H1 (cell line): ENCODE data around the gene ANAPC16. TPM values are rescaled to one million over a fixed set of nuclear protein-coding genes. Genes with fewer than 3 reads are reported as not detected.

Experiments used
- CTCF ChIA-PET: fragments of 300-600 bp; sonication (Branson Sonifier 250); formaldehyde crosslinking; loops from one replicate; lab custom pipeline; 2021; ENCODE audit not compliant: partially characterized antibody; lab: Charles Lee
- POLR2A ChIA-PET: fragments of 300-600 bp; sonication (Branson Sonifier 250); formaldehyde crosslinking; loops from one replicate; lab custom pipeline; 2021; ENCODE audit warnings: inconsistent platforms; ENCODE audit not compliant: partially characterized antibody; lab: Charles Lee
- DNase-seq, 2 experiments: peaks; one replicate each; pipeline versions ENCODE4 v3.0.0 to v3.0.0-alpha.2; 2010 to 2022; ENCODE audit warnings: low spot score in 2 of 2, low read depth in 1 of 2, mixed read lengths in 1 of 2
- FAIRE-seq: peaks from 2 replicates; lab custom pipeline; 2011; peaks lifted over from hg19 to GRCh38; lab: Jason Lieb, UNC
- H2AFZ ChIP-seq: 2 replicates; pipeline ENCODE4 v1.8.1; 2012; ENCODE audit warnings: low read length, inconsistent platforms
- H2AK5ac ChIP-seq: 2 replicates; pipeline ENCODE4 v1.6.1; 2013; ENCODE audit warnings: low read depth, low read length
- H2BK120ac ChIP-seq: replicated peaks from 2 replicates; pipeline ENCODE3; 2013; ENCODE audit warnings: low read depth, low read length, inconsistent platforms
- H2BK12ac ChIP-seq: 2 replicates; pipeline ENCODE4 v1.6.1; 2013; ENCODE audit warnings: low read depth, low read length
- H2BK15ac ChIP-seq: 2 replicates; pipeline ENCODE4 v1.6.1; 2013; ENCODE audit warnings: low read length
- H2BK20ac ChIP-seq: 2 replicates; pipeline ENCODE4 v1.6.1; 2013; ENCODE audit warnings: low read length
- H2BK5ac ChIP-seq: 2 replicates; pipeline ENCODE4 v1.6.1; 2013; ENCODE audit warnings: low read depth, low read length
- H3K14ac ChIP-seq: 2 replicates; pipeline ENCODE4 v1.6.1; 2013; ENCODE audit warnings: inconsistent platforms; ENCODE audit not compliant: insufficient read length
- H3K18ac ChIP-seq: 2 replicates; pipeline ENCODE4 v1.6.1; 2013; ENCODE audit warnings: low read length; ENCODE audit errors: extremely low read depth
- H3K23ac ChIP-seq: 2 replicates; pipeline ENCODE4 v1.6.1; 2013; ENCODE audit warnings: inconsistent platforms; ENCODE audit not compliant: insufficient read length
- H3K23me2 ChIP-seq: 2 replicates; pipeline ENCODE4 v1.6.1; 2013; ENCODE audit warnings: low read depth, low read length
- H3K27ac ChIP-seq: 2 replicates; pipeline ENCODE4 v1.6.1; 2011; ENCODE audit warnings: low read depth, low read length, inconsistent platforms
- H3K27me3 ChIP-seq, 4 experiments: replicated peaks in 1 of 4; 1 replicate in 1 of 4; 2 replicates in 3 of 4; pipeline versions ENCODE4 v1.6.1 to v1.8.1; 2011 to 2013; ENCODE audit warnings: low read length in 3 of 4, mild to moderate bottlenecking in 3 of 4, inconsistent platforms in 2 of 4, mixed read lengths in 2 of 4, moderate library complexity in 1 of 4; ENCODE audit not compliant: control insufficient read depth in 3 of 4, insufficient read depth in 3 of 4; ENCODE audit errors: extremely low read depth in 1 of 4
- H3K36me3 ChIP-seq, 4 experiments: 2 replicates each; pipeline versions ENCODE4 v1.6.1 to v1.8.1; 2011 to 2013; ENCODE audit warnings: mild to moderate bottlenecking in 4 of 4, low read length in 3 of 4, moderate library complexity in 2 of 4, control low read depth in 1 of 4, inconsistent platforms in 1 of 4; ENCODE audit not compliant: insufficient read depth in 4 of 4, control insufficient read depth in 2 of 4
- H3K4ac ChIP-seq: replicated peaks from 2 replicates; pipeline ENCODE3; 2013; ENCODE audit warnings: low read length, low read depth, mixed read lengths, inconsistent platforms; ENCODE audit not compliant: insufficient read length
- H3K4me1 ChIP-seq, 4 experiments: replicated peaks in 1 of 4; 1 replicate in 1 of 4; 2 replicates in 3 of 4; pipeline versions ENCODE4 v1.6.1 to v1.8.1; 2011 to 2013; ENCODE audit warnings: low read length in 3 of 4, inconsistent platforms in 2 of 4, mixed read lengths in 1 of 4; ENCODE audit not compliant: insufficient read depth in 4 of 4, control insufficient read depth in 3 of 4
- H3K4me2 ChIP-seq, 2 experiments: 2 replicates each; pipeline versions ENCODE4 v1.6.1 to v1.8.1; 2011 to 2013; ENCODE audit warnings: low read depth in 2 of 2, low read length in 2 of 2, control low read depth in 1 of 2, inconsistent platforms in 1 of 2, mild to moderate bottlenecking in 1 of 2; ENCODE audit not compliant: insufficient read depth in 1 of 2
- H3K4me3 ChIP-seq, 4 experiments: fragments of 200-600, 300-600 bp in 1 of 4; sonication (generic), shearing (Covaris generic), sonication (Bioruptor Twin) in 1 of 4; 2 replicates each; pipeline versions ENCODE4 v1.5.1 to v1.8.1; 2011 to 2016; ENCODE audit warnings: low read length in 4 of 4, low read depth in 3 of 4, control low read depth in 2 of 4, inconsistent platforms in 2 of 4, mild to moderate bottlenecking in 2 of 4, mixed read lengths in 1 of 4, moderate library complexity in 1 of 4; ENCODE audit not compliant: insufficient read depth in 2 of 4; ENCODE audit errors: extremely low read depth in 1 of 4
- H3K56ac ChIP-seq: replicated peaks from 2 replicates; pipeline ENCODE3; 2013; ENCODE audit warnings: low read depth, mild to moderate bottlenecking, mixed read lengths, low read length, inconsistent platforms; ENCODE audit not compliant: insufficient read length
- H3K79me1 ChIP-seq: 2 replicates; pipeline ENCODE4 v1.6.1; 2013; ENCODE audit warnings: low read depth, low read length, control low read depth
- H3K79me2 ChIP-seq, 2 experiments: 2 replicates each; pipeline versions ENCODE4 v1.6.1 to v1.8.1; 2012 to 2013; ENCODE audit warnings: low read length in 2 of 2, mild to moderate bottlenecking in 2 of 2, inconsistent platforms in 1 of 2; ENCODE audit not compliant: insufficient read depth in 2 of 2, control insufficient read depth in 1 of 2
- H3K9ac ChIP-seq, 4 experiments: replicated peaks in 1 of 4; 1 replicate in 1 of 4; 2 replicates in 3 of 4; pipeline versions ENCODE4 v1.6.1 to v1.8.1; 2011 to 2013; ENCODE audit warnings: low read depth in 3 of 4, low read length in 3 of 4, control low read depth in 2 of 4, mild to moderate bottlenecking in 2 of 4, moderate library complexity in 2 of 4, inconsistent platforms in 1 of 4; ENCODE audit errors: extremely low read depth in 1 of 4
- H3K9me3 ChIP-seq, 2 experiments: 2 replicates each; pipeline versions ENCODE4 v1.6.1 to v1.8.1; 2012 to 2013; ENCODE audit warnings: mild to moderate bottlenecking in 2 of 2, moderate library complexity in 2 of 2, control low read depth in 1 of 2, inconsistent platforms in 1 of 2, low read depth in 1 of 2, low read length in 1 of 2, mixed read lengths in 1 of 2; ENCODE audit not compliant: insufficient read depth in 2 of 2
- H4K20me1 ChIP-seq, 2 experiments: replicated peaks in 1 of 2; 2 replicates each; pipeline versions ENCODE3 to v1.8.1; 2011 to 2013; ENCODE audit warnings: inconsistent platforms in 2 of 2, low read length in 2 of 2, mild to moderate bottlenecking in 1 of 2; ENCODE audit not compliant: insufficient read depth in 2 of 2, control insufficient read depth in 1 of 2
- H4K5ac ChIP-seq: 2 replicates; pipeline ENCODE4 v1.6.1; 2013; ENCODE audit warnings: low read length, low read depth, mixed read lengths, inconsistent platforms; ENCODE audit not compliant: insufficient read length
- H4K8ac ChIP-seq: 2 replicates; pipeline ENCODE4 v1.8.0; 2013; ENCODE audit warnings: mild to moderate bottlenecking, moderate library complexity, low read length, inconsistent platforms; ENCODE audit not compliant: insufficient read depth; ENCODE audit errors: extremely low read depth
- H4K91ac ChIP-seq: replicated peaks from 2 replicates; pipeline ENCODE3; 2013; ENCODE audit warnings: low read length, mixed read lengths, inconsistent platforms; ENCODE audit not compliant: insufficient read length
- EGR1 ChIP-seq: IDR thresholded peaks from 2 replicates; pipeline ENCODE4 v1.6.1; 2011; ENCODE audit warnings: low read depth, low read length, borderline replicate concordance
- HDAC2 ChIP-seq, 2 experiments: fragments of 300-600 bp in 1 of 2; sonication (generic) in 1 of 2; IDR thresholded peaks; 2 replicates each; pipeline ENCODE4 v1.6.1; 2011 to 2012; ENCODE audit warnings: low read depth in 2 of 2, low read length in 2 of 2, mild to moderate bottlenecking in 2 of 2, moderate library complexity in 2 of 2, borderline replicate concordance in 1 of 2, inconsistent platforms in 1 of 2
- PHF8 ChIP-seq: fragments of 200-600 bp; sonication (generic); conservative IDR thresholded peaks from 2 replicates; pipeline ENCODE4 v1.7.1; 2012; ENCODE audit warnings: low read depth, mild to moderate bottlenecking, inconsistent platforms, low read length, moderate library complexity
- TAF7 ChIP-seq: optimal IDR thresholded peaks from 2 replicates; pipeline ENCODE3; 2011; ENCODE audit warnings: low read depth, mild to moderate bottlenecking, inconsistent platforms, low read length, moderate library complexity, borderline replicate concordance
- WGBS, 2 experiments: shearing (Covaris generic) in 1 of 2; methylation state at CpG; one replicate each; pipeline versions ENCODE4 v1.1.6 to v1.1.7; 2013 to 2015; ENCODE audit warnings: low lambda C conversion rate in 2 of 2, mixed read lengths in 2 of 2, inconsistent platforms in 1 of 2, low coverage in 1 of 2, missing lambda C conversion rate in 1 of 2; ENCODE audit not compliant: insufficient replicate concordance in 2 of 2, insufficient coverage in 1 of 2, insufficient read length in 1 of 2; ENCODE audit errors: extremely low coverage in 1 of 2, missing lambda C conversion rate in 1 of 2; 5-methylcytosine and 5-hydroxymethylcytosine counted together
- polyA plus RNA-seq, 7 experiments: library from polyadenylated mRNA; depleted of rRNA in 3 of 7; stranded (reverse) in 5 of 7; unstranded in 2 of 7; fragments of >200 nt in 5 of 7; fragments of 200-250 nt in 2 of 7; gene quantifications; 1 replicate in 5 of 7; 2 replicates in 1 of 7; 4 replicates in 1 of 7; pipeline versions ENCODE4 v1.2.1 to v1.2.3, GENCODE V29; 2011 to 2013; ENCODE audit warnings: missing spikeins in 2 of 7, mixed read lengths in 2 of 7
- total RNA-seq: library from RNA; stranded (reverse); fragmentation: NEBNext Ultra II Directional; extraction: Animal tissue kit (Norgen Biotek cat#: 25700); gene quantifications from 2 replicates; pipeline ENCODE4 v1.2.1, GENCODE V29; 2021

The ANAPC16 gene
- total and polyA plus RNA-seq, 2 of the 8 experiments (the other 6 are each of a cell fraction or from before 2014, with no cell fraction given): 53.1 to 57.4 TPM

DNA sequence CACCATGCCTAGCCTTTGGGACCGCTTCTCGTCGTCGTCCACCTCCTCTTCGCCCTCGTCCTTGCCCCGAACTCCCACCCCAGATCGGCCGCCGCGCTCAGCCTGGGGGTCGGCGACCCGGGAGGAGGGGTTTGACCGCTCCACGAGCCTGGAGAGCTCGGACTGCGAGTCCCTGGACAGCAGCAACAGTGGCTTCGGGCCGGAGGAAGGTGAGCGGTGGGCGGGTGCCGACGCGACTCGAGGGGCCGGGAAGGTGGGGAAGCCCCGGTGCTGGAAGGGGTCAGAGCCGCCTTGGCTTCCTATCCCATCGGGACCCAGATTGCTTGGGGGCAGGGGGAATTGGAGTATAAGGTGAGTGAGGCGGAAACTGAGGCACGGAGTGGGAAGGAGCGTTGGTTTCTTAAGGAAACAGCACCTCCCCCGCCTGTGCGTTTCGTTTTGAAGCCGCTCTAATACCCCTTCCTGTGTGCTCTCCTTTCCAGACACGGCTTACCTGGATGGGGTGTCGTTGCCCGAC, 58.5 kb downstream of the ANAPC16 start:
- Histone ChIP-seq H2BK15ac (0 out of 2 replicates have a peak overlapping the region, but pooled peaks have one; percentile 36), H4K8ac (peak overlapping the region; percentile 89), H2BK20ac (no peak overlapping the region), H4K91ac (peak overlapping the region; percentile 51), H3K23me2 (peaks cover 20% of the 10 kb centered on the region), H3K14ac (no peak overlapping the region), H3K9me3 (no peaks in the 10 kb centered on the region), H3K27me3 (no peaks in the 10 kb centered on the region), H2BK120ac (no peak overlapping the region), H3K4ac (no peak overlapping the region), H3K18ac (peak overlapping the region; percentile 97), H3K9ac (peak overlapping the region; percentile 69 to 94 (median 88)), H3K23ac (no peak overlapping the region), H3K36me3 (peaks cover 3 to 20% (median 10%) of the 10 kb centered on the region in 4 experiments; a peak in 7 of 8 replicates), H2AK5ac (no peak overlapping the region), H2AFZ (no peak overlapping the region), H3K4me2 (peak overlapping the region; percentile 96 to 98), H4K20me1 (peaks cover 15 to 23% of the 10 kb centered on the region in 2 experiments), H3K56ac (peak overlapping the region; percentile 52), H3K79me2 (peaks cover 0 to 19% of the 10 kb centered on the region in 2 experiments; a peak in 3 of 4 replicates), H4K5ac (peak overlapping the region; percentile 46), H2BK12ac (peak overlapping the region; percentile 93), H3K4me1 (peaks cover 0 to 19% (median 15%) of the 10 kb centered on the region in 4 experiments; a peak in 6 of 7 replicates), H3K79me1 (no peaks in the 10 kb centered on the region), H3K4me3 (peak overlapping the region; percentile 88 to 94 (median 93)), H2BK5ac (peak overlapping the region; percentile 99), H3K27ac (peak overlapping the region; percentile 68; the same call in 1 of the 2 replicates)
- POLR2A ChIA-PET: interaction anchor here (0.5 to 16.4 kb wide), 31 partner anchors 14 to 355 kb away, joined by 3 to 895 read pairs (median 6); partner anchors contain the start of genes ANAPC16, ASCC1, DNAJB12 and SPOCK2
- 3% methylated on average over 40 of the region's 40 CpGs; no CpG with 5 or more reads in 1 of the 2 experiments for WGBS, 2 experiments
- peak in 1 of 2 experiments; percentile 51; a peak in 1 of 4 replicates for TF ChIP-seq HDAC2 (IDR thresholded peaks at IDR 0.05; ENCODE audit: borderline replicate concordance in 1 of 2, low read depth in 2 of 2, low read length in 2 of 2)
- 0 out of 2 replicates have a peak, but pooled peaks have one; percentile 17 for TF ChIP-seq PHF8
- peak; percentile 61 for TF ChIP-seq TAF7
- no peak for TF ChIP-seq EGR1
- CTCF ChIA-PET: interaction anchor here (0.8 to 6.0 kb wide), 33 partner anchors 9 to 299 kb away, joined by 3 to 91 read pairs (median 6); no protein-coding TSS in a partner anchor
- FAIRE-seq (no peak), DNase-seq (no peak)
